ENCODE data around the gene KMT2D. TPM values are rescaled to one million over a fixed set of nuclear protein-coding genes. Genes with fewer than 3 reads are reported as not detected.
"Not testable (repeated sequence)": the region's sequence is repeated elsewhere in the genome, so short reads cannot be mapped to it uniquely, and the experiment has no call there.

Gene KMT2D
- polyA plus RNA-seq, 4 donors = 40.2 to 51.0 (median 47.6) TPM

DNA sequence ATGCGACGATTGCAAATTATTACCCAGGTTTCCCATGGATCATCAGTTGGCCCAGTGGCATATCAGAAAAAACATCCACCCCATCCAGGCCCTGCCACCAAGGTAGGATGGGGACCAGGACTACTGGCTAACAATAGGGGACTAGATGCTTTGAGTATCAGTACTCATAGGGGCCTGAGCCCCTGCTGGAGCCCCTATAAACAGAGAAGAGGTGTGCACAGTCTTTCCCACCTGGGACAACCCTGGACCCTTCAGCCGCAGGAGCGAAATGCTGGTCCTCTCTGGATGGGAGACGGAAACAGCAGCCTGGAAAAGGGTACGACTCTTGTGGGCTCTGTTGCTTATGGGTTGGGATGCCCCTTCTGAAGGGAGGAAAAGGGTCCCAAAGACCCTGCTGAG, 28.3 kb upstream of the KMT2D start:
- DNase-seq (ENCODE audit: low read depth in 4 of 4, low spot score in 3 of 4) = no peak

DNA sequence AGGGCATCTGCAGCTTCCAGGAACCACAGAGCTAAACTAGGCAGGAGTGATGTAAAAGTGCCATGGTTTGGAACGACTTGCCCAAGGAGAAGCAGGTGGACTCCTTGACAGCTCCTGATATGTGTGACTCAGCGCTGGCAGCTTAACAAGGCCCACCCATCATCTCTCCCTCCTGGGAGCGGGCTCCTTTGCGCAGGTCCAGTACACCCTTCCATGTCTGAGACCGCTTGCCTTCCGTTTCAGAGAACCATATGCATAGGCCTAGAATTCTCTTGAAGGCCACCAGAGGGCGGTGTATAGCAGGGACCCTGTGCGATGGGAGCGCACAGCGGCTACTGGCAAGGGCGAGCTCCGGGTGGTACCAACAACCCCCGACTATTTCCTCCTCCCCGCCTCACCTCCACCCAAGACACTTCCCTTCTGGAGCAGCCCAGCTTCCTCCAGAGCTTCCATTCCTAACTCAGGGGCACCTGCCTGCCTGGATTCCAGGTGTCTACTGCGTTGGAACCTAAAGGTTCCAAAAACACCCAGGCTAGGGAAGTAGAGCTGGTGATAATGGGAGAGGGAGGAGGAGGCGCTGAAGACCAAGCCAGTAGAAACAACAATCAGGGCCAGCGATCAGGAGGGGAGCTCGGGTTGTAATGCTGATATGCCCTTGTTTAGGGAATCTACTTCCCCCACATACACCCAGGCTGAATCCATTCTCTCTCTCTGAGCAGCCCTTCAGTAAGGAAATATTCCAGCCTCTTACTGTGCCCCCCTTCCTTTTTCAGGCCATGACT, 27.7 kb upstream of the KMT2D start:
- DNase-seq (ENCODE audit: low read depth in 4 of 4, low spot score in 3 of 4) = peak in 2 of 4 donors; percentile 70 to 76

DNA sequence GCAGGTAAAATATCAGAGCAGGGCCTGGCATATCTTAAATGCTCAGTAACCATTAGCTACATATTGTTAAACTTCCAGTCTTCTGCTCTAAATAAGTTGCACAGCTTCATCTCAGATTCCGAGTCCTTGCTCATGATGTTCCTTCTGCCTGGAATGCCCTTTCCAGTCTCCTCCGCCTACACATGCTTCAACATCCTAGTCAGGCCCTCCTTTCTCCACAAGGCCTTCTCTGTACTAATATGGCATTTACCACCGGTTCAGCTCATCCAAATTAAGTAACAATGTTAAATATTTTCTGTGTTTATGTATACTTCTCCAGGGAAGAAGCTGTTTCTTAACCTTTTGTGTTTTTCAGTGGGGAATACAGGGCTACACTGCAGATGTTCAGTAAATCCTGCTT, 25.5 kb upstream of the KMT2D start:
- no peak for DNase-seq (ENCODE audit: low read depth in 4 of 4, low spot score in 3 of 4)

DNA sequence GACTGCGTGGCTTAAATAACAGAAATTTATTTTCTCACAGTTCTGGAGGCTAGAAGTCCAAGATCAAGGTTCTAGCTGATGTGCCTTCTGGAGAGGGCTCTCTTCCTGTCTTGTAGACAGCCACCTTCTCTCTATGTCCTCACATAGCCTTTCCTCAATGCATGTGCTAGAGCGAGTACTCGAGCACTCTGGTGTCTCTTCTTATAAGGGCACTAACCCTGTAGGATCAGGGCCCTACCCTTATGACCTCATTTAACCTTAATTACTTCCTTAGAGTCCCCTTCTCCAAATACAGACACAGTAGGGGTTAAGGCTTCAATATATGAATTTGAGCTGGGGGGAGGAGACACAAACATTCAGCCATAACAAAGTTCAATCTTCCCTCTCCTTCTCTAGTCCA, 23.8 kb upstream of the KMT2D start:
- no peak for DNase-seq (ENCODE audit: low read depth in 4 of 4, low spot score in 3 of 4)

DNA sequence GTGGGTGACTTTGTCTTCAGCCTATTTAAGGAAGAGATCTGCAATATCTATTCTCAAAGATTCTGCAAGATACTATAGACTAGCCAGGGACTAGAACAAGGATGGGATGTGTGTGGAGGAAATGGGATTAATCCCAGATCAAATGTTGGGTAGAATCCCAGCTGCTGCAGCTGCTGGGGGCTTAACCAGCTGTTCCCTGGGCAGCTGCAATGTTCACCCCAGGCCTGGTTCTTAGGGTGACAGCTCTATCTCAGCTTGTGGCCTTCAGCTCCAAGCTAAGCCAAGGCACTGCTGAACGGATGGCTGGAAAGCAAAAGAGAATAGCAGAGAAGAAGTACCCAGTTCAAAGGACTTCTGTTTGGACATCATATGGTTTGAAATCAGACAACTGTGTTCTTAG, 19.2 kb upstream of the KMT2D start:
- DNase-seq (ENCODE audit: low read depth in 4 of 4, low spot score in 3 of 4) = no peak

DNA sequence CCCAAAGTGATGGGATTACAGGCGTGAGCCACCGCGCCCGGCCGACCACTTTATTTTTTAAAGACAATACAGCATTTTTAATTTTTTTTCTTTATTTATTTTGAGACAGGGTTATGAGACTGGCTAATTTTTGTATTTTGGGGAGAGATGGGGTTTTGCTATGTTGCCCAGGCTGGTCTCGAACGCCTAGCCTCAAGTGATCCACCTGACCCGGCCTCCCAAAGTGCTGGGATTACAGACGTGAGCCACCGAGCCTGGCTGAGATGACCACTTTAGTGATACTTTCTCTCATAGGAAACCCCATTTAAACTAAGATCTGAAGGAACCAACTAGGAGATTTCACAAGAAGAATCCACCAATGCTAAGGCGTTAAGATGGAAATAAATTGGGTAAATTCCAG, 10.4 kb upstream of the KMT2D start:
- DNase-seq (ENCODE audit: low read depth in 4 of 4, low spot score in 3 of 4) = no peak

DNA sequence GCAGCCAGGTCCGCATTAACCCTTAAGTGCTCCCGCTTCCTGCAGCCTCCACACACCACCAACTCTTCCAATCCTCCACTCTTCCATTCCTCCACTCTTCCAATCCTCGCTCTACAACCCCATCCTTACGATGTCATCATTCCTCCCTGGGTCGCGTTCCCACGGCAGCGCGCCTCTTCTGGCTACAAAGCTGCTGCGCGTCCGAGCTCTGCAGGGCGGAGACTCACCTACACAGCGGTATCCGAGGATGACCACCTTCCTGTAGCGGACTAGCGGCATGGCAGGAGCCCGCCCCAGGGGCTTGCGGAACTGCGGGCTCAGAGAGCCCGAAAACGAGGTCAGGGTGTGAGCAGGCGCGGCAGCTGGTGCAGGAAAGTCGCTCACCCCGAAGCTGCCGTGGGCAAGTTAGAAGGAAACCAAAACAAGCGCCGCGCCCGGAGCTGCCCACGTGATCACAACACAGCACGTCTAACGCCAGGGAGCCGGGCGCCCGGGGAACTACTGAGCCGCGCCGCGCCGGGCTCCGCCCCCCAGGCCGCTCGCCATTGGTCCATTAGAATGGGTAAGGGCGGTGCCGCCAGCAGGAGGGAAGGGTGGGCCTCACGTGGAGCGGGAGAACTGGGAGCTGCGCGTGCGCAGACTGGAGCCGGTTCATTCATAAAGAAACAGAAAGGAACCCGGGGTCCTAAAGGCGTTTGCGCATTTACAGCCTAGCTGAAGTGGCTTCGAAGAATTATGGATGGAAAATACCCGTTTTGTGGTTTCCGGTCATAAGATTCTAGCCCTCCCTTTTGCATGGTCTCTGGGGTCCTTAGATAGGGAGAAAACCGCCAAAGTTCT, 9.1 kb upstream of the KMT2D start, which contains the start of gene RHEBL1:
Gene RHEBL1 (minus strand): TSS at position 473 of the 840 bp plus-strand sequence. CDS start 194 bp downstream, at position 279.
- DNase-seq (ENCODE audit: low read depth in 4 of 4, low spot score in 3 of 4) = peak; percentile 91 to 95 (median 92)

DNA sequence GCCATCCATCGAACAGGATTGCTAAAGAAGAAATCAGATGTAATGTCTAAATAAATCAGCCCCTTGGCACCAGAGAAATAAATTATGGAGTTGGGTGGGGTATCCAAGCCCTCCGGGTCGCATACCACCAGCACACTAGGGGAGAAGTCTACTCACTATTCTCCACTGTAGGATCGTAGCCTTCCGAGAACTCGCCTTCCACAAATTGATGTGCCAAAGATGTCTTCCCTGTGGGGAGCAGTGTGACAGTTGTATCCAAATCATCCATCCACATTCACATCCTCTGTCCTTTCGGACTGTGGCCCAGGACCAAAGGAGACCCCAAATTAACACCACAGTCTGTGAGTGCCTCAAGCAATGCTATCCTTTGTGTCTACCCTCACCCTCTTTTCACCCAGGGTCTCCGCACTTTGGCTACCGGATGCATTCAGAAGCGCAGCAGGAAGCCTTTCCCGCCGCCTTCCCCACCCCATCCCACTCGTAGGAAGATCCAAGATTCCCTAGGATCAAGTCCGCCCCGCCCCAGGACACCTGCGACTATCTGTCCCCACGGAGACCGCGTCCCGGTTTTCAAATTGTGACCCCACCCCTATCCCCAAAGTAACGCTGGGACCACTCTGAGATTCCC, 8.4 kb upstream of the KMT2D start:
- DNase-seq (ENCODE audit: low read depth in 4 of 4, low spot score in 3 of 4) = no peak

DNA sequence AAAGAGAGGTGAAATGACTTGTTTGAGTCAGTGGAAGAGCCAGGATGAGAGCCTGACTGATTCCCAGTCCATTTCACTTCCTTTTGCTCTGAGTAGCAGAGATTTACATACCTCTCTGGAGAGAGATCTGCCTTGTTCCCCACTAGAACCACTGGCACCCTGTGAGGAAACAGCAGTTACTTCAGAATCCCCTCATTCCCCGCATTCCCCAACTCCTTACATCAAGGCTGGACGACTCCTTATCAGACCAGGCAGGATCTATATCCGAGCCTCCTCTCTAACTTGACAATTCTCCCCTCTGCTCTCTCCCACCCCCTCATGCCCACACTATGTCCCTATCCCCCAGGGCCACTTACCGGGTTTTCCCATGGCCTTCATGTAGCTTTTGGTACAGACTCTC, 5.5 kb upstream of the KMT2D start:
- no peak for DNase-seq (ENCODE audit: low read depth in 4 of 4, low spot score in 3 of 4)

DNA sequence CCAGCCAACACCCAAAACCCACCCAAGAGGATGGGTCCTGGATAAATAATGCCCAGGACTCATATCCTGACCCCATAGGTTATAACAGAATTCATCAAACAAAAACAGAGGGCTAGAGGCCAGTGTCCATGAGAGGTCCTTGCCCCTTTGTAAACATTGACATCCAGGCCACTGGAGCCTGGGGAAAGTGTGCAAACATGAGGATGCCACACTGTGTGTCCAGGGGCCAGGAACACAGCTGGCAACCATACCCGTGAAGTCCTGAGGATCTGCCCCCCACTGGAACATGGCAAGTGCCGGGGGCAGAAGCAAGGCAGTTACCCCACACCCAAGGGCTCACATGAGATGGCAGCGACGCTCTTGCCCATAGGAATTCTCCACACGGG, 4.2 kb upstream of the KMT2D start:
- no peak for DNase-seq (ENCODE audit: low read depth in 4 of 4, low spot score in 3 of 4)

DNA sequence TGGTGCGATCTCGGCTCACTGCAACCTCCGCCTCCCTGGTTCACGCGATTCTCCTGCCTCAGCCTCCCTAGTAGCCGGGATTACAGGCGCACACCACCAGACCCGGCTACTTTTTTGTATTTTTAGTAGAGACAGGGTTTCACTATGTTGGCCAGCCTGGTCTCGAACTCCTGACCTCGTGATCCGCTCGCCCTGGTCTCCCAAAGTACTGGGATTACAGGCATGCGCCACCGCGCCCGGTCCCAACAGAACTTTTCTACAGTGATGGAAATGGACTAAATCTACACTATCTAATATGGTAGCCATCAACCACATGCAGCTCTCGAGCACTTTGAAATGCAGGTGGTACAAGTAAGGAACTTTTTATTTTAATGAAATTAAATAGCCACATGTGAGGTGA, 1.3 kb upstream of the KMT2D start:
- not testable (repeated sequence) for DNase-seq (ENCODE audit: low read depth in 4 of 4, low spot score in 3 of 4)

DNA sequence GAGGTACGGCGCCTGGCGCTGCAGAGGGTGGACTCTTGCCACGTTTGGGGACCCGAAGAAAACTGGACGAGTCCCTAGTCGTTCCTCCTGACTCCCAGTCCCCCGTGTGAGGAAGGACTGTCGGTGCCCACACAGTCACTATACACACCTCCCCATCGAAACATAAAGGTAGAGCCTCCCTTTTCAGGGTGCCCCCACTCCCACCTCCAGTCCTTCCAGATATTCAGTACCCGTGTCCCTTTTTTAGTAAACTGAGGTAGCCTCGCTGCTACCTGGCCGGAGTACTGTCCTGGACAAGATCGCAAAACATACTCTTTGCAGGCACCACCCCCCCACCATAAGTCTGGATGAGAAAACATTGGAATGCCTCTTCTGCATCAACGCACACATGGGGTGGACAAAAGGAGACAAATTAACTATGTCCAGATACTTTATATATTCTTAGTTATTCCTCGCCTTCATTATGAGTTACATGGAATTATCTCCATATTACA, 610 bp upstream of the KMT2D start:
- no peak for DNase-seq (ENCODE audit: low read depth in 4 of 4, low spot score in 3 of 4)

DNA sequence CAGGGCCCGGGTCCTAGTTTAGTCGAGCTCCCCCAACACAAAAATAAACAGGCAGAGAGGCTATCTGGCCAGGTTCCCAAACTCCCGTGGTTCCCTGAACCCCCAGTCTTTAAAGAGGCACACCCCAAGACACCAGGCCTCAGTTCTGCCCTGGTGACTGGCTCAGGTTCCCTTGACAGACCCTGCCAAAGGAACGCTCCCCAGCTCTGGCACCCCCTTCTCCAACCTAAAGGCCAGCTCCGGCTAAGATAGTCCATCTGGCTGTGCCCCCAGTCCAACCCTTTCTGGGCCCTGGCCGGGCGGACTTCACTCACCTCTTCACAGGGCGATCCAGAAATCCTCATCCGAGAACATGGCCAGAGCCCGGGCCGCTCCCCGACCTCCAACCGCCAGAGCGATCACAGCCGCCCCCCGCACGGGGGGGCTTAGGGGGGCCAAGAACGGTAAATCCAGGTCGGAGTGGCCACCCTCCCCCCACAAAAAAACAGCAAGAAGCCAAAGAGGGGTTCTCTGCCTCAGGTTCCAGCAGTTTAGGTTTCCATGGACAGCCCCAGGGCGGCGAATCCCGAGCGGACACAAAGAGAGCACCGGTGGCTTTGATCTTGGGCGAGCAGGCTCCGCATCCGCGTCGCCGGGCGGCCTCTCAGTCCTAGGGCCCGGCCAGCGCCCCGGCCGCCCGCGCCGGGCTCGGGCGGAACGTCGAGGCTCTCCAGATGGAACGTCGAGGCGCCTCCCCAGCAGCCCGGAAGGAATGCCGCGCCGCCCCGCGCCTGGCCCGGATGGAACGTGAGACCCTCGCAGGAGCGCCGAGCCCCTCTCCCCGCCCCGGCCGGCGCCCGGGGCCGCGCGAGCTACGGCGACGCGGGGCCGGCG, 1.1 kb downstream of the KMT2D start:
- DNase-seq (ENCODE audit: low read depth in 4 of 4, low spot score in 3 of 4) = peak in 2 of 4 donors; percentile 7 to 15

DNA sequence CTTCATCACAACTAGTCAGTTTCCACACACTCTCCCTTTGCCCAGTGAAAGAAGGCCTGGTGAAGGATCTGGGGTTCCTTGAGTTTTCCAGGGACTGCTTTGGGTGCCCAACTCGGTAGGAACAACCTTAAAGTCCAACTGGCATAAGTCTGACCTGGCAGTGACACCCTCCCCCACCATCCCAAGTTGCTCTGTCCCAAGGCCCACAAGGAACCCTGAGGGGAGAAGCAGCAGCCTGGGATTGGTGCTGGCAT, 1.6 kb downstream of the KMT2D start:
- no peak for DNase-seq (ENCODE audit: low read depth in 4 of 4, low spot score in 3 of 4)

DNA sequence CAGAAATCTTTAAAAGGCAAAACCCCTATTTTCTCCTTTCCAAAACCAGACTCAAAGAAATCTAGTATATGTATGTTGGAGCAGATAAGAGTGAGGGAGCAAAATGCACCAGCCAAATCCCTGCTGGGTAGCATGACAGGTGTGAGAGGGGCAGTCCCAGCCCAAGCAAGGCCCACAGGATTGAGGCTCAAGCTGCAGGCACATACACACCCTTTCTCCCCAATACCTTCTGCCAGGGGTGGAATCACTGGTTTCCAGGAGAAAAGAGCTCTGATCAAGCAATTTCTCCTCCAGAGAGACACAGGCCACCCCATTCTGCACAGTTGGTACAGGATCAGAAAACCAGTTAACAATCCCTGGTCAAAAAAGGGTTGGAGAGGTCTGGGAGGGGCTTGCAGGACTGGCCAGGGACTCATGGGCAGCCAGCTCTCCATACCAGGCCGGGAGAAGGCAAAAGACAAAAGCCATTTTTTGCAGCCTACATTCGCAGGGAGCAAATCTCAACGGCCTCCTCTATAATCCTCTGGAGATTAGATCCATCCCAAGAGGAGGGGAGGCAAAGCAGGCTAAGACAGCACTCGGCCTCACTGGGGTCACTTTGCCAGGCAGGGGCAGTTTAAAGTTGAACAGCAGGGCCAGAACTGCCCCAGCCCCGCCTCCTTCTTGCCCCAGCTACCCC, 2.1 kb downstream of the KMT2D start:
- no peak for DNase-seq (ENCODE audit: low read depth in 4 of 4, low spot score in 3 of 4)

DNA sequence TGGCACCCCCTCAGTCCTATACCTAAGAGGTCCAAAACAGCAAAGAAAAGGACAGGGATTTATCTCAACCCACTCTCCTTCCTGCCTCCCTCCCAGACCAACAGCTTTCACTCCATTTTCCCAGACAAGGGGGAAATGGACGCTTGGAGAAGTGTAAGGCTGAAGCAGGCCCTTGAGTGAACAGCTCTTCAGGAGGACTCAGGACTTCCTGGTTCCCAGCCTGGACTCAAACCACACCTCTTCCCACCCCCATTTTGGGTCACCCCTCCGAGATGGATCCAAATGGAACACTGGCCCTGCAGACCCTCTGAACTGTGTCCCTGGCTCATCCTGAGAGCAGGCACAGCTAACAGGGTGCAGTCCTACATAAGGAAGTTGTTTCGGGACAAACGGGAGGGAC, 2.7 kb downstream of the KMT2D start:
- DNase-seq (ENCODE audit: low read depth in 4 of 4, low spot score in 3 of 4) = no peak

DNA sequence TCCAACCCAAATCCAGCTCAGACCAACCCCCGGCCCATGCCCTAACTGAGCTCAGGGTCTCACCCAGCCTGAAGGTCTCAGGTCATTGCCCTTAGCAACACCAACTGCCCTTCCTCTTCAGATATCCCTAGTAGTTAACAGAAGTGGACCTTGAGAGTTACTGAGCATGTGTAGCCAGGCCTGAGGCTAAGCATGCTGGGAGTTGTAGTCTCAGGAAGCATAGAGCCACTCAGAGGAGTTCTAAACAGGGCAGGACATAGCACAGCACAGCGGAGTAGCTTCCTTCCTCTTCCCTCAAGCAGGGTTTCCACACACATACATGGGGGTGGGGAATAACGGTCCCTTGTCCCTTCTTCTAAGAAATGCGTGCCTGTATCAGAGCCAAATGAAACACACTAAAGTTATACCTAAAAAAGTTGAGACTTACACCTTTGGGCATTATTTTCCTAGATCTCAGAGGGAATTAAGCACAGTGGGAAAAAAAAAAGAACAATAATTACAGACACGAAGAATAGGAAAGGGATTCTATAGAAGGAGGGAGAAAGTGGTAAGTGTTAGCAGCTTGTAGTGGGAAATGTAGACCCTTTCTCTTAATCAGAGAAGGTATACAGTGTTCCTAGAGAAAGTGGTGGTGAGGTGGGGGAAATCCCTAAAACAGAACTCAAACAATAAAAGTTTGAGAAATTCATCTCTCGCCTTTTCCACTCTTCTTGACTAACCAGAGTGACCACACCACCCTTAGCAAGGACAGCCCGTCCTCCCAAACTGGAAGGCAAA, 4.4 kb downstream of the KMT2D start:
- DNase-seq (ENCODE audit: low read depth in 4 of 4, low spot score in 3 of 4) = peak in 1 of 4 donors; percentile 25

DNA sequence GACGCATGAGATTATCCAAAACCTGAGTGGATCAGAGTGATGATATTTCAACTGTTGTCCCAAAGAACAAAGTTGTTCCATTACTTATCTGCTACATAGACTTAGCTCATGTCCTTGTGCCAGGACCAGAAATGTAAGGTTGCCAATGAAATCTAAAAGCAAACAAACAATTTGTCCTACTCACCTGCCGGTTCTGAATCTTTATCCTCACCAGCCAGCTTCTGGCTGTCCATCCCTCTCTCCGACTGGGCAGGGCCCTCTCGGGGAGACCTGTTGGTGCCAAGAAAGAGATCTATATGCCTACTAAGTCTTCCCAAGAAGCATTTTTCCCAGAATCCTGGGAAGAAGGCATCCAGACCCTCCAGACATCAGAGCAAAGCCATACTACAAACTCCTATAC, 5.5 kb downstream of the KMT2D start:
- no peak for DNase-seq (ENCODE audit: low read depth in 4 of 4, low spot score in 3 of 4)

DNA sequence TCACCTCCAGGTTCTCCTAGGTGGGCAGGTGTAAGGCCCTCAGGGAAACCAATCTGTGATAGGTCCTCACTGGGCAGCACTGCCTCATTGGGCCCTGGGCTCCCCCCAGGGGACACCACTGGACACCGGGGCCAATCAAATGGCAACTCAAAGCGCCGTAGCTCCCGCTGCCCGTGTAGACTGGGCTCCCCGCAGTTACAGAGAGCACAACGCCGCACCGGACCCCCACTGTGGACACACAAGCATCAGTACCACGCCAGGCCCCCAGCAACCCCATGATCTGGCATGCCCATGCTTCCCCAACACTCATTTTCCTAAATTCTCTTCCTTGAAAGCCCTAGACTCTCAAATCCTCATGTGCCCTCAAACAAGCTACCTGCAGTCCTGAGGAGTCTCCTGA, 6.1 kb downstream of the KMT2D start:
- DNase-seq (ENCODE audit: low read depth in 4 of 4, low spot score in 3 of 4) = no peak
